GM21381 (cell line): Measurements from ENCODE around the gene CSNK1E.

Experiments
- ATAC-seq: cut with Tn5 transposase; IDR thresholded peaks from one replicate; pipeline ENCODE4 v1.9.1; 2021; ENCODE audit warnings: mild to moderate bottlenecking, moderate library complexity; ENCODE audit not compliant: unreplicated experiment

Gene CSNK1E

DNA sequence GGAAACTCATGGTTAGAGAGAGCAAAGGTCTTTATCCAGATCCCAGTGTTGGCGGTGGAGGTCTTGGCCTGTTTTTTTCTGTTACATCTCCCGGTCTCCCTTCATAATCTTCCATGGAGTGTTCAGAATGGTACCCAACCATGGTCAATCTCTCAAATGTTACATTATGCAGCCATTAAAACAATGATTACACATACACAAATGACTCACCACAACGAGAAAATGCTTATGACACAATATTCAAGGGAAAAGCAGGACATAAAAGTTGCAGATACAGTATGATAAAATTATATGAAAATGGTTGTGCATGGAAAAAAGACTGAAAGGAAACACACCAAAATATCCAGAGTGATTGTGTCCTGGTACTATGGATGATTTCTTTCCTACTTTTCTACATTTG is 17.8 kb upstream of the CSNK1E start:
- no peak for ATAC-seq

- no peak for ATAC-seq
Observed at GRCh38 chr22:38327805-38328204, 10.6 kb upstream of the CSNK1E start.

GRCh38 chr22:38327396-38327795 is 10.2 kb upstream of the CSNK1E start:
- ATAC-seq, result no peak

GRCh38 chr22:38325587-38325986 is 8.4 kb upstream of the CSNK1E start:
- no peak for ATAC-seq

DNA sequence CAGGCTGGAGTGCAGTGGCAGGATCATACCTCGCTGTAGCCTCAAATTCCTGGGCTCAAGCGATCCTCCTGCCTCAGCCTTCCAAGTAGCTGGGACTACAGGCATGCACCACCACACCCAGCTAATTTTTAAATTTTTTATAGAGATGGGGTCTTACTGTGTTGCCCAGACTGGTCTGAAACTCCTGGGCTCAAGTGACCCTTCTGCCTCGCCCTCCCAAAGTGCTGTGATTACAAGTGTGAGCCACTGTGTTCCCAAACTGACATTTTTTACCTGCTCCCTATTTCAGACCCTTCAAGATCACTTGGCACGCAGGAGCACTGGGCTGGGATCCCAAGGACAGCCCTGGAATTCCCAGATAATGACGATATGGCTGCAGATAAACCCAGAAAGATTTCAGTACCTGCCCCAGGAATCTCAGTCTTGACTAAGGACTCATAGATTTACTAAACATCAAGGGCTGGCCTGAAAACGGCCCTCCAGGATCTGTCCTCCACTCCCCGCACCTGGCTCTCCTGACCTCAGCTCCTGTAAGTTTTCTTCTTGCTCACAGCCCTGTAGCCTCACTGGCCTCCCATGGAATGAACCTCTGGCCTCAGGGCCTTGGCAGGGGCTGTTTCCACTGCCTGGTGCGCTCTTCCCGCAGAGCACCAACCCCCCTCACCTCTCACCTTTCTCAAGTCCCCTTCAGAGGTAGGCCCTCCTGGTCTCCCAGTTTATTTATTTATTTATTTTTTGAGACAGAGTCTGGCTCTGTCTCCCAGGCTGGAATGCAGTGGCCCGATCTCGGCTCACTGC is 3.6 kb upstream of the CSNK1E start:
- no peak for ATAC-seq

- ATAC-seq, result no peak
Observed at GRCh38 chr22:38318792-38319773, 1.9 kb upstream of the CSNK1E start.

GRCh38 chr22:38317995-38318715 is 922 bp upstream of the CSNK1E start:
- ATAC-seq, result no peak

GRCh38 chr22:38316364-38317121 is 690 bp downstream of the CSNK1E start:
- ATAC-seq, result no peak

DNA sequence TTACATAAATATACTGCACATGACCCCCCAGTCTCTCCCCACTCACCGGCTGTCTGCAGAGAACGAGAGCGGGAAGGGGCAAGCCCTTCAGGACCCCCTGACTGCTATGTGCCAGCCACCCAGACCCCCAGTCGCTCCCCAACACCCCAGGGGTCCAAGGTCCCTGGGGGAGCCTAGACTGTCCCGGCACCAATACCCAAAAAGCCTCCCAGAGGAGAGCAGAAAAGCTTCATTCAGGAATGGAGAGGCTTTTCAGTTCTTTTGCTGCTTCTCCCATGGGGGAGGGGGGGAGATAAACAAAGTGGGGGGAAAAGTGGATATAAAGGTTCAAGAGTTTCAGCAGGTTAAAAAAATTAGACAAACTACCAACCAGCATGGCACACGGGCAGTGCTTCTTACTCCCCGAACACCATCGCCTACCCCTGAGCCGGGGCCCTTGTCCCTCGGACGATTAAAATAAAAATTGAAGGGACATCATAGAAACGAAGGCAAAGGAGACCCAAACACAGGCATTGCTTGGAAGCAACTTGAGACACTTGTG is 1.3 kb downstream of the CSNK1E start:
- ATAC-seq, result no peak

- no peak for ATAC-seq
Observed at GRCh38 chr22:38314933-38315822, 2.1 kb downstream of the CSNK1E start.

GRCh38 chr22:38314051-38314932 is 2.9 kb downstream of the CSNK1E start:
- no peak for ATAC-seq

- no peak for ATAC-seq
Observed at GRCh38 chr22:38313384-38313955, 3.8 kb downstream of the CSNK1E start.

DNA sequence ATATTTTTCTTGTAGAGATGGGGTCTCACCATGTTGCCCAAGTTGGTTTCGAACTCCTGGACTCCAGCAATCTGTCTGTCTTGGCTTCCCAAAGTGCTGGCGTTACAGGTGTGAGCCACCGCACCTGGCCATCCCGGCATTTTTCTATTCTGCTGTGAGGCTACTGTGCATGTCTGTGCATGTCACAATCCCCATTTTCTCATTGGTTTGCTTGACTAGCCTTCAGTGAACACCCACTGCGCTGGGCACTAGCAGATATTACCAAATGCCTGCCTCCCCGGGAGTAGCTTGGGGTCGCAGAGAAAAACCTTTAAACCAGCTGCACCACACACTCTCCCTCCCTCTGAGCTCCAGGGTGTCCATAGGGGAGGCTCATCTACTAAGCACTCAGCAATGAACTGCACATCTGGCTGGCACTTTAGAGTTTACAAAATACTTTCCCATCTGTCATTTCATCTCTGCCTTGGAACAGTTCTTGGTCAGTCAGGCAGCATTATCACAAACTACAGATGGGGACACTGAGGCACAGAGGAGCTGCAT is 4.9 kb downstream of the CSNK1E start:
- no peak for ATAC-seq

- no peak for ATAC-seq
Observed at GRCh38 chr22:38311323-38311620, 6.0 kb downstream of the CSNK1E start.

- ATAC-seq, result no peak
Observed at GRCh38 chr22:38310518-38311322, 6.5 kb downstream of the CSNK1E start.

GRCh38 chr22:38309614-38310517 is 7.4 kb downstream of the CSNK1E start:
- no peak for ATAC-seq
